ENCODE data around the gene EPHB1.

DNA sequence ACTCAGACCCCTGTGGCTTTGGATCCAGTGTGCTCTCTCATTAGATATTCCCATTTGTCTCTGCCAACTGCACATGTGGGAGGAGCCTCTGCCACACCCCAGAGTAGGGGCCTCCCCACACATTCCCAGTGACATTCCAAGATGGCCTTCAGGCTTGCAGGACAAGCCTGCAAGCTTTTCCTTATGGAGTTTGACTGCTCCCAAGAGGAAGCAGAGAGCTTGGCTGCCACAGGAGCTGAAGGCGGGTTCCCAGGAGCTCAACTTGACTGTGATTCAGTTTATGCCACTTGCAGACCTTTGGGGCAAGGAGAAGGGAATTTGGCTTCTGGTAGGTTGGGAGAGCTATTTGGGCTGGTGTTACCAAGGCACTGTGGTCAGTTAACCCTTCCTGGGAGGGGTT lies 22.5 kb upstream of the EPHB1 start:
- no peak for TF ChIP-seq CTCF (IDR thresholded peaks at IDR 0.05)
- no peak for TF ChIP-seq POLR2A (IDR thresholded peaks at IDR 0.05)

Data from thyroid gland (tissue), 4 donors.